Measurements from ENCODE around the gene THAP4.
"Not testable (repeated sequence)": the region's sequence is repeated elsewhere in the genome, so short reads cannot be mapped to it uniquely, and the experiment has no call there.

The THAP4 gene

GRCh38 chr2:241586564-241587264, 50.2 kb downstream of the THAP4 start:
- DNase-seq (ENCODE audit: low read depth in 2 of 2), result no peak

- no peak for DNase-seq (ENCODE audit: low read depth in 2 of 2)
Measured at GRCh38 chr2:241584436-241584835, 52.5 kb downstream of the THAP4 start.

GRCh38 chr2:241582806-241583205, 54.2 kb downstream of the THAP4 start:
- DNase-seq (ENCODE audit: low read depth in 2 of 2), result no peak

GRCh38 chr2:241582328-241582727, 54.6 kb downstream of the THAP4 start:
- DNase-seq (ENCODE audit: low read depth in 2 of 2), result no peak

- no peak for DNase-seq (ENCODE audit: low read depth in 2 of 2)
Measured at GRCh38 chr2:241579281-241579680, 57.7 kb downstream of the THAP4 start.

- DNase-seq (ENCODE audit: low read depth in 2 of 2), result no peak
Measured at GRCh38 chr2:241577413-241578122, 59.4 kb downstream of the THAP4 start.

GRCh38 chr2:241576293-241576654, 60.7 kb downstream of the THAP4 start:
- DNase-seq (ENCODE audit: low read depth in 2 of 2), result no peak

- DNase-seq (ENCODE audit: low read depth in 2 of 2), result no peak
Measured at GRCh38 chr2:241575624-241576292, 61.2 kb downstream of the THAP4 start.

GRCh38 chr2:241574911-241575623, 61.9 kb downstream of the THAP4 start:
- no peak for DNase-seq (ENCODE audit: low read depth in 2 of 2)

GRCh38 chr2:241573741-241574140, 63.2 kb downstream of the THAP4 start:
- DNase-seq (ENCODE audit: low read depth in 2 of 2), result no peak

- not testable (repeated sequence) for DNase-seq (ENCODE audit: low read depth in 2 of 2)
Measured at GRCh38 chr2:241572915-241573651, 63.9 kb downstream of the THAP4 start.

- DNase-seq (ENCODE audit: low read depth in 2 of 2), result no peak
Measured at GRCh38 chr2:241571821-241572620, 64.9 kb downstream of the THAP4 start.

- no peak for DNase-seq (ENCODE audit: low read depth in 2 of 2)
Measured at GRCh38 chr2:241570961-241571581, 65.9 kb downstream of the THAP4 start.

GRCh38 chr2:241569831-241570281, 67.1 kb downstream of the THAP4 start:
- DNase-seq (ENCODE audit: low read depth in 2 of 2), result no peak

GRCh38 chr2:241568726-241569125, 68.2 kb downstream of the THAP4 start:
- no peak for DNase-seq (ENCODE audit: low read depth in 2 of 2)

GRCh38 chr2:241567776-241568175, 69.2 kb downstream of the THAP4 start:
- no peak for DNase-seq (ENCODE audit: low read depth in 2 of 2)

- not testable (repeated sequence) for DNase-seq (ENCODE audit: low read depth in 2 of 2)
Measured at GRCh38 chr2:241567266-241567665, 69.7 kb downstream of the THAP4 start.

GRCh38 chr2:241566468-241566867, 70.5 kb downstream of the THAP4 start:
- DNase-seq (ENCODE audit: low read depth in 2 of 2), result no peak

- DNase-seq (ENCODE audit: low read depth in 2 of 2), result not testable (repeated sequence)
Measured at GRCh38 chr2:241566021-241566420, 70.9 kb downstream of the THAP4 start.

GRCh38 chr2:241565411-241565810, 71.5 kb downstream of the THAP4 start:
- DNase-seq (ENCODE audit: low read depth in 2 of 2), result no peak

All from stimulated activated CD4-positive, alpha-beta T cell treated with anti-CD3 and anti-CD28 coated beads, Interleukin-15, amount 100 ng/mL, for 48 hours (primary cell).